A549 (cell line): ENCODE results near the gene ANTXR1. TPM values are rescaled to one million over a fixed set of nuclear protein-coding genes. Genes with fewer than 3 reads are reported as not detected.
A peak's percentile ranks its signal among the peaks of the same experiment; 100 is the strongest.

Source experiments
- ATAC-seq, 2 experiments: fragments of 200-7000 bp in 1 of 2; fragments of >200 bp in 1 of 2; cut with Nextera tagmentation in 1 of 2; cut with Tn5 transposase in 1 of 2; 3 replicates each; pipeline versions ENCODE4 v1.8.0 to v1.9.1; 2018 to 2020; ENCODE audit warnings: mild to moderate bottlenecking in 1 of 2, moderate library complexity in 1 of 2
- CTCF ChIA-PET: fragments of 300-600 bp; sonication (Branson Sonifier 250); formaldehyde crosslinking; extraction: SDS; loops from one replicate; lab custom pipeline; 2021; ENCODE audit warnings: antibody characterized with exemption, inconsistent platforms; lab: Yijun Ruan, JAX
- POLR2A ChIA-PET: fragments of 350-600 bp; formaldehyde crosslinking; extraction: SDS; loops from one replicate; lab custom pipeline; 2021; ENCODE audit warnings: antibody characterized with exemption, inconsistent platforms; lab: Yijun Ruan, JAX
- DNase-seq, 2 experiments: peaks; one replicate each; pipeline versions ENCODE4 v3.0.0 to v3.0.0-alpha.2; 2011 to 2016; ENCODE audit warnings: low read depth in 1 of 2, low spot score in 1 of 2
- FAIRE-seq: peaks from 2 replicates; lab custom pipeline; 2011; peaks lifted over from hg19 to GRCh38; lab: Jason Lieb, UNC
- H3K27ac ChIP-seq, 2 experiments: fragments of >200 bp; sonication (Bioruptor Twin); formaldehyde crosslinking; 3 replicates each; pipeline ENCODE4 v1.5.1; 2016 to 2017
- H3K4me1 ChIP-seq: fragments of >200 bp; sonication (Bioruptor Twin); formaldehyde crosslinking; 3 replicates; pipeline ENCODE4 v1.6.1; 2016
- H3K4me2 ChIP-seq: fragments of >200 bp; sonication (Bioruptor Twin); formaldehyde crosslinking; 3 replicates; pipeline ENCODE4 v1.6.1; 2016
- H3K4me3 ChIP-seq: fragments of >200 bp; sonication (Bioruptor Twin); formaldehyde crosslinking; 3 replicates; pipeline ENCODE4 v1.5.1; 2016
- H3K9me3 ChIP-seq: fragments of >200 bp; sonication (Bioruptor Twin); formaldehyde crosslinking; 3 replicates; pipeline ENCODE4 v1.6.1; 2016
- BHLHE40 ChIP-seq: IDR thresholded peaks from 2 replicates; pipeline ENCODE4 v1.6.1; 2012; ENCODE audit warnings: low read depth, low read length, inconsistent platforms
- CBX8 ChIP-seq: fragments of 200-600 bp; sonication (generic); IDR thresholded peaks from 2 replicates; pipeline ENCODE4 v1.6.1; 2016
- CEBPB ChIP-seq, 2 experiments: fragments of >200 bp in 1 of 2; sonication (Bioruptor Twin) in 1 of 2; formaldehyde crosslinking in 1 of 2; IDR thresholded peaks; 2 replicates each; pipeline ENCODE4 v1.6.1; 2012 to 2016
- EHF ChIP-seq: fragments of 250-450 bp; sonication (Bioruptor Pico); IDR thresholded peaks from 2 replicates; pipeline ENCODE4 v1.5.0; 2020; ENCODE audit warnings: mild to moderate bottlenecking
- ESRRA ChIP-seq: fragments of 150-350 bp; IDR thresholded peaks from 2 replicates; pipeline ENCODE4 v1.6.1; 2014; ENCODE audit warnings: mild to moderate bottlenecking, low read length, borderline replicate concordance
- FOSB ChIP-seq: fragments of 250-450 bp; sonication (Bioruptor Pico); IDR thresholded peaks from 2 replicates; pipeline ENCODE4 v1.5.0; 2020; ENCODE audit warnings: mild to moderate bottlenecking, moderate library complexity
- FOSL2 ChIP-seq, 2 experiments: fragments of 450-650 bp in 1 of 2; fragments of >200 bp in 1 of 2; sonication (Bioruptor Twin) in 1 of 2; formaldehyde crosslinking; IDR thresholded peaks; 2 replicates each; pipeline versions ENCODE4 v1.5.0 to v1.6.1; 2016 to 2020; ENCODE audit warnings: mild to moderate bottlenecking in 1 of 2, moderate library complexity in 1 of 2
- GATA3 ChIP-seq: IDR thresholded peaks from 2 replicates; pipeline ENCODE4 v1.6.1; 2012; ENCODE audit warnings: borderline replicate concordance
- HDAC2 ChIP-seq: fragments of 200-600 bp; sonication (generic); IDR thresholded peaks from 2 replicates; pipeline ENCODE4 v1.6.1; 2016
- HOXB13 ChIP-seq: fragments of 250-450 bp; sonication (Bioruptor Pico); IDR thresholded peaks from 2 replicates; pipeline ENCODE4 v1.5.0; 2020; ENCODE audit warnings: low read depth, mild to moderate bottlenecking, moderate library complexity
- JUN ChIP-seq, 2 experiments: fragments of >200 bp; sonication (Bioruptor Twin); formaldehyde crosslinking; IDR thresholded peaks; 2 replicates in 1 of 2; 3 replicates in 1 of 2; pipeline ENCODE4 v1.6.1; 2016 to 2017
- MAFK ChIP-seq: fragments of 450-650 bp; IDR thresholded peaks from 2 replicates; pipeline ENCODE4 v1.6.1; 2014; ENCODE audit not compliant: partially characterized antibody
- MAZ ChIP-seq: fragments of 150-350 bp; IDR thresholded peaks from 2 replicates; pipeline ENCODE4 v1.6.1; 2014; ENCODE audit warnings: antibody characterized with exemption, low read depth, low read length, borderline replicate concordance
- MYC ChIP-seq: IDR thresholded peaks from 2 replicates; pipeline ENCODE4 v1.6.1; 2012; ENCODE audit warnings: mild to moderate bottlenecking, inconsistent platforms, low read length, improper control_type of control experiment, borderline replicate concordance
- NFE2L2 ChIP-seq: fragments of 150-350 bp; conservative IDR thresholded peaks from 2 replicates; pipeline ENCODE4 v1.6.1; 2014; ENCODE audit warnings: low read length
- NPAS2 ChIP-seq: fragments of 250-450 bp; sonication (Bioruptor Pico); IDR thresholded peaks from 2 replicates; pipeline ENCODE4 v1.8.0; 2022; ENCODE audit warnings: mild to moderate bottlenecking, moderate library complexity, borderline replicate concordance
- NR3C1 ChIP-seq: fragments of >200 bp; sonication (Bioruptor Twin); formaldehyde crosslinking; IDR thresholded peaks from 3 replicates; pipeline ENCODE4 v1.6.1; 2017
- PBX3 ChIP-seq: IDR thresholded peaks from 2 replicates; pipeline ENCODE4 v1.6.1; 2012
- POLR2A ChIP-seq: IDR thresholded peaks from 2 replicates; pipeline ENCODE4 v1.6.1; 2012; ENCODE audit warnings: mild to moderate bottlenecking, low read length
- USF2 ChIP-seq: fragments of 450-650 bp; IDR thresholded peaks from 2 replicates; pipeline ENCODE4 v1.6.1; 2014; ENCODE audit warnings: antibody characterized with exemption
- ZC3H11A ChIP-seq: fragments of 450-650 bp; IDR thresholded peaks from 2 replicates; pipeline ENCODE4 v1.6.1; 2014; ENCODE audit warnings: antibody characterized with exemption, mild to moderate bottlenecking
- WGBS: methylation state at CpG from one replicate; pipeline ENCODE4 v1.1.6; 2017; ENCODE audit errors: missing lambda C conversion rate; 5-methylcytosine and 5-hydroxymethylcytosine counted together
- polyA plus RNA-seq, 4 experiments: library from polyadenylated mRNA; depleted of rRNA in 3 of 4; stranded (reverse); fragments of >200 nt; fragmentation: RNase III in 1 of 4; extraction: RNeasy Plus Mini Kit Qiagen cat#74134 plus additional on column Dnase treatment in 1 of 4; gene quantifications; 2 replicates in 3 of 4; 3 replicates in 1 of 4; pipeline ENCODE4 v1.2.3, GENCODE V29; 2011 to 2017

ANTXR1 gene
- polyA plus RNA-seq, 2 of the 4 experiments (the other 2 are of a cell fraction) = 161 to 194 TPM

- FAIRE-seq (no peak), DNase-seq (no peak), ATAC-seq (no peak)
- 0 out of 3 replicates have a peak, but pooled peaks cover 2% of the 10 kb centered on the region for H3K4me1 ChIP-seq
- TF ChIP-seq NPAS2 = no peak
- no peak for TF ChIP-seq NFE2L2
- no peak overlapping the region for H3K4me2 ChIP-seq
- H3K9me3 ChIP-seq = no peaks in the 10 kb centered on the region
- WGBS = 93% methylated on average over 7 of the region's 7 CpGs
- no peak overlapping the region for H3K4me3 ChIP-seq
- no peak overlapping the region; a peak in 1 of 6 replicates for H3K27ac ChIP-seq
- ChIA-PET POLR2A (no interaction called here), CTCF (interaction anchor here (1.2 kb wide), 1 partner anchor 9 kb away, joined by 3 read pairs; no protein-coding TSS in a partner anchor)
Measured at GRCh38 chr2:69201259-69201658, 188.3 kb downstream of the ANTXR1 start.

- Histone ChIP-seq H3K4me3 (no peak overlapping the region), H3K27ac (0 out of 6 replicates have a peak overlapping the region, but pooled peaks of 1 of the 2 experiments have one; percentile 11), H3K4me1 (no peaks in the 10 kb centered on the region), H3K9me3 (no peaks in the 10 kb centered on the region), H3K4me2 (no peak overlapping the region)
- TF ChIP-seq CBX8 (no peak), ZC3H11A (no peak)
- ChIA-PET CTCF (no interaction called here), POLR2A (no interaction called here)
- DNase-seq (no peak), FAIRE-seq (no peak), ATAC-seq (peak in 1 of 2 experiments; percentile 25; a peak in 2 of 6 replicates)
- 88% methylated on average over 3 of the region's 3 CpGs for WGBS
Measured at GRCh38 chr2:69202327-69202726, 189.3 kb downstream of the ANTXR1 start.

- POLR2A ChIA-PET = no interaction called here
- no peak for DNase-seq
- H3K4me3 ChIP-seq = no peak overlapping the region
- no peak overlapping the region for H3K27ac ChIP-seq
- no peak for ATAC-seq
- CTCF ChIA-PET = interaction anchor here (1.0 kb wide), 1 partner anchor 12 kb away, joined by 3 read pairs; no protein-coding TSS in a partner anchor
- H3K9me3 ChIP-seq = no peaks in the 10 kb centered on the region
- TF ChIP-seq MYC = no peak
- TF ChIP-seq FOSB (CRISPR knock-in tag) = no peak
- TF ChIP-seq CEBPB (IDR thresholded peaks at IDR 0.05) = peak in 1 of 2 experiments; percentile 51; a peak in 2 of 4 replicates
- TF ChIP-seq GATA3 = no peak
- no peak for TF ChIP-seq EHF (CRISPR knock-in tag)
- TF ChIP-seq MAFK = peak; percentile 58
- TF ChIP-seq NR3C1 = no peak
- TF ChIP-seq HDAC2 = no peak
- H3K4me2 ChIP-seq = no peak overlapping the region
- no peaks in the 10 kb centered on the region for H3K4me1 ChIP-seq
- FAIRE-seq = no peak
- 79% methylated on average over 4 of the region's 4 CpGs for WGBS
Measured at GRCh38 chr2:69203166-69203985, 190.4 kb downstream of the ANTXR1 start.

GRCh38 chr2:69204654-69205053 is 191.7 kb downstream of the ANTXR1 start:
- ChIA-PET CTCF (interaction anchor here (0.6 to 1.7 kb wide), 3 partner anchors 8 to 548 kb away, joined by 3 to 9 read pairs (median 5); no protein-coding TSS in a partner anchor), POLR2A (no interaction called here)
- Histone ChIP-seq H3K4me1 (no peaks in the 10 kb centered on the region), H3K9me3 (no peaks in the 10 kb centered on the region), H3K4me2 (no peak overlapping the region), H3K27ac (no peak overlapping the region), H3K4me3 (no peak overlapping the region)
- ATAC-seq (peak in 1 of 2 experiments; percentile 15; a peak in 1 of 6 replicates), DNase-seq (no peak), FAIRE-seq (no peak)
- 91% methylated on average over 3 of the region's 3 CpGs for WGBS
- TF ChIP-seq HDAC2 (no peak), USF2 (no peak), FOSB (CRISPR knock-in tag) (no peak), PBX3 (no peak), JUN (IDR thresholded peaks at IDR 0.05) (no peak), POLR2A (no peak), ZC3H11A (no peak), NPAS2 (no peak), BHLHE40 (no peak), NR3C1 (no peak), FOSL2 (IDR thresholded peaks at IDR 0.05) (no peak), FOSL2 (CRISPR knock-in tag; IDR thresholded peaks at IDR 0.05) (no peak), MAZ (no peak), ESRRA (no peak), HOXB13 (CRISPR knock-in tag) (no peak)
